ENCODE measurements around the gene EFR3B.

EFR3B gene

GRCh38 chr2:25030702-25031101 lies 11.2 kb upstream of the EFR3B start:
- Histone ChIP-seq H3K27me3 (no peaks in the 10 kb centered on the region), H3K4me1 (peaks cover under 1% of the 10 kb centered on the region), H3K9me3 (no peaks in the 10 kb centered on the region), H3K4me3 (ENCODE audit: low read depth, low read length) (no peak overlapping the region), H3K36me3 (no peaks in the 10 kb centered on the region)
- no peak for DNase-seq
- TF ChIP-seq, protein P1, sequence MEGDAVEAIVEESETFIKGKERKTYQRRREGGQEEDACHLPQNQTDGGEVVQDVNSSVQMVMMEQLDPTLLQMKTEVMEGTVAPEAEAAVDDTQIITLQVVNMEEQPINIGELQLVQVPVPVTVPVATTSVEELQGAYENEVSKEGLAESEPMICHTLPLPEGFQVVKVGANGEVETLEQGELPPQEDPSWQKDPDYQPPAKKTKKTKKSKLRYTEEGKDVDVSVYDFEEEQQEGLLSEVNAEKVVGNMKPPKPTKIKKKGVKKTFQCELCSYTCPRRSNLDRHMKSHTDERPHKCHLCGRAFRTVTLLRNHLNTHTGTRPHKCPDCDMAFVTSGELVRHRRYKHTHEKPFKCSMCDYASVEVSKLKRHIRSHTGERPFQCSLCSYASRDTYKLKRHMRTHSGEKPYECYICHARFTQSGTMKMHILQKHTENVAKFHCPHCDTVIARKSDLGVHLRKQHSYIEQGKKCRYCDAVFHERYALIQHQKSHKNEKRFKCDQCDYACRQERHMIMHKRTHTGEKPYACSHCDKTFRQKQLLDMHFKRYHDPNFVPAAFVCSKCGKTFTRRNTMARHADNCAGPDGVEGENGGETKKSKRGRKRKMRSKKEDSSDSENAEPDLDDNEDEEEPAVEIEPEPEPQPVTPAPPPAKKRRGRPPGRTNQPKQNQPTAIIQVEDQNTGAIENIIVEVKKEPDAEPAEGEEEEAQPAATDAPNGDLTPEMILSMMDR (IDR thresholded peaks at IDR 0.05; ENCODE audit: low read depth, low read length), result no peak

GRCh38 chr2:25032094-25032493 lies 9.8 kb upstream of the EFR3B start:
- Histone ChIP-seq H3K9me3 (no peaks in the 10 kb centered on the region), H3K4me1 (peaks cover 13% of the 10 kb centered on the region), H3K4me3 (ENCODE audit: low read depth, low read length) (no peak overlapping the region), H3K27me3 (no peaks in the 10 kb centered on the region), H3K36me3 (no peaks in the 10 kb centered on the region)
- TF ChIP-seq, protein P1 (IDR thresholded peaks at IDR 0.05; ENCODE audit: low read depth, low read length), result no peak
- no peak for DNase-seq

- H3K36me3 ChIP-seq, result no peaks in the 10 kb centered on the region
- H3K27me3 ChIP-seq, result no peaks in the 10 kb centered on the region
- no peak overlapping the region for H3K4me3 ChIP-seq (ENCODE audit: low read depth, low read length)
- no peaks in the 10 kb centered on the region for H3K9me3 ChIP-seq
- TF ChIP-seq, protein P1 (IDR thresholded peaks at IDR 0.05; ENCODE audit: low read depth, low read length), result no peak
- no peak for DNase-seq
- H3K4me1 ChIP-seq, result peaks cover 13% of the 10 kb centered on the region
Observed at GRCh38 chr2:25032901-25033300, 9.0 kb upstream of the EFR3B start.

DNA sequence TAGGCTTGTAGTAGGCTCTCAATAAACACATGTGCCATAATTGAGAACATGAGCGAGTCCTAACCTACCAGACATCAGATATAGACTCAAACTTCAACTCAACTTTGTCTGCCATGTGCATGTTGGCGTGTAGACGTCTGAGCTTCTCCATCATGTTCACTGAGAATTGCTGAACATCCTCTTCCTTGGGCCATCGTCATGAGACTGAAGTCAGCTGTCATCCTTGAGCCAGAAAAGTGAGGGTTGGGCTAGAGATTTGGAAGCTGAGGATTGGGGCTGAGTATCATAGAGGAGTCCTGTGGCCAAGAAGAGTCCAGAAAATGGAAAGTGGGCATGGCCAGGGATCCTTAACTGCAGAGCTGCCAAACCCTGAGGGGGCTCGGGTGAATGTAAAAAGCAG lies 7.8 kb upstream of the EFR3B start:
- Histone ChIP-seq H3K36me3 (no peaks in the 10 kb centered on the region), H3K9me3 (no peaks in the 10 kb centered on the region), H3K4me3 (ENCODE audit: low read depth, low read length) (no peak overlapping the region), H3K4me1 (peaks cover 13% of the 10 kb centered on the region), H3K27me3 (no peaks in the 10 kb centered on the region)
- TF ChIP-seq, protein P1 (IDR thresholded peaks at IDR 0.05; ENCODE audit: low read depth, low read length), result no peak
- no peak for DNase-seq

DNA sequence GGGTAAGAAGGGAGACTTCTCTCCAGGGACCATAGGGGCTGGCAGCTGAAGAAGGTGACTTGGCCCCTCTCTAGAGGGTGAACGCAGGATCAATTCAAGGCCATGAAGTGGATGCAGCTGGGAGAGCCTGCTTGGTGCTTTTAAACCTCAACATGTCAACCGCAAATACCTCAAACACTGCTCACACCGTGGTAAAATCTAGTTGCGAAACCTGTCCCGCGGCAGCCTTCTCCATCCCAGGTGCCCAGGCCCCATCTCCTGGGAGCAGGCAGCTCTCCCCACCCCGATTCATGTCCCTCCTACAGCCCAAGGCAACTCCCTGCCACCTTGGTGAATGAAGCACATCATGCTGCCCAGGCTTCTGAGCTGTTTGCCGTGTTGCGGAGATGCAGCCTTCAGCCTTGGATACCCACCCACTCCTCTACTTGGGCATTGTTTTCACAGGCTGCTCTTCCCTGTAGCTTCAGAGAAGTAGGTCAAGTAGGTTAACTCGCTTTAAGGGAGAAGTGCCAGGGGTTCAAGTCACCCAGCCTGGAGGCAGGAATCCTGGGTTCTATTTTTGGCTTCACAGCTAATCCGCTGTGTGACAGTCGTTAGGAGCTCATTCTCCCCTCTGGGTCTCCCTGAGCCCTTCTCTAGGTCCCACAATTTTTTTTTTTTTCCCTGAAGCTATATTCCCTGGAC lies 6.2 kb upstream of the EFR3B start:
- no peak overlapping the region for H3K4me3 ChIP-seq (ENCODE audit: low read depth, low read length)
- H3K9me3 ChIP-seq, result no peaks in the 10 kb centered on the region
- H3K4me1 ChIP-seq, result peaks cover 13% of the 10 kb centered on the region
- no peaks in the 10 kb centered on the region for H3K36me3 ChIP-seq
- H3K27me3 ChIP-seq, result no peaks in the 10 kb centered on the region
- no peak for DNase-seq
- TF ChIP-seq, protein P1 (IDR thresholded peaks at IDR 0.05; ENCODE audit: low read depth, low read length), result no peak

GRCh38 chr2:25036221-25036559 lies 5.7 kb upstream of the EFR3B start:
- H3K4me1 ChIP-seq, result peaks cover 13% of the 10 kb centered on the region
- no peaks in the 10 kb centered on the region for H3K9me3 ChIP-seq
- no peak overlapping the region for H3K4me3 ChIP-seq (ENCODE audit: low read depth, low read length)
- DNase-seq, result peak; percentile 75
- TF ChIP-seq, protein P1 (IDR thresholded peaks at IDR 0.05; ENCODE audit: low read depth, low read length), result no peak
- H3K36me3 ChIP-seq, result no peaks in the 10 kb centered on the region
- no peaks in the 10 kb centered on the region for H3K27me3 ChIP-seq
